ENCODE data around the gene CRX.

CRX gene

GRCh38 chr19:47832723-47833122 lies 11.0 kb downstream of the CRX start:
- in situ Hi-C loops (cut with HindIII; ENCODE audit: low pct_ligation_motif_present, low sequenced_read_pairs), result no loop called here
- DNase-seq, result no peak
- Histone ChIP-seq H3K27ac (no peak overlapping the region), H3K27me3 (replicated peaks) (no peaks in the 10 kb centered on the region), H3K4me3 (ENCODE audit: low read depth, low read length) (no peak overlapping the region), H3K36me3 (replicated peaks) (no peaks in the 10 kb centered on the region)
- TF ChIP-seq, protein P1, sequence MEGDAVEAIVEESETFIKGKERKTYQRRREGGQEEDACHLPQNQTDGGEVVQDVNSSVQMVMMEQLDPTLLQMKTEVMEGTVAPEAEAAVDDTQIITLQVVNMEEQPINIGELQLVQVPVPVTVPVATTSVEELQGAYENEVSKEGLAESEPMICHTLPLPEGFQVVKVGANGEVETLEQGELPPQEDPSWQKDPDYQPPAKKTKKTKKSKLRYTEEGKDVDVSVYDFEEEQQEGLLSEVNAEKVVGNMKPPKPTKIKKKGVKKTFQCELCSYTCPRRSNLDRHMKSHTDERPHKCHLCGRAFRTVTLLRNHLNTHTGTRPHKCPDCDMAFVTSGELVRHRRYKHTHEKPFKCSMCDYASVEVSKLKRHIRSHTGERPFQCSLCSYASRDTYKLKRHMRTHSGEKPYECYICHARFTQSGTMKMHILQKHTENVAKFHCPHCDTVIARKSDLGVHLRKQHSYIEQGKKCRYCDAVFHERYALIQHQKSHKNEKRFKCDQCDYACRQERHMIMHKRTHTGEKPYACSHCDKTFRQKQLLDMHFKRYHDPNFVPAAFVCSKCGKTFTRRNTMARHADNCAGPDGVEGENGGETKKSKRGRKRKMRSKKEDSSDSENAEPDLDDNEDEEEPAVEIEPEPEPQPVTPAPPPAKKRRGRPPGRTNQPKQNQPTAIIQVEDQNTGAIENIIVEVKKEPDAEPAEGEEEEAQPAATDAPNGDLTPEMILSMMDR (IDR thresholded peaks at IDR 0.05; ENCODE audit: low read depth, low read length, missing control alignments), result no peak

GRCh38 chr19:47836038-47836437 lies 14.3 kb downstream of the CRX start:
- no peak for DNase-seq
- TF ChIP-seq, protein P1 (IDR thresholded peaks at IDR 0.05; ENCODE audit: low read depth, low read length, missing control alignments), result no peak
- H3K4me3 ChIP-seq (ENCODE audit: low read depth, low read length), result no peak overlapping the region
- H3K27ac ChIP-seq, result no peak overlapping the region
- H3K27me3 ChIP-seq (replicated peaks), result no peaks in the 10 kb centered on the region
- no peaks in the 10 kb centered on the region for H3K36me3 ChIP-seq (replicated peaks)
- in situ Hi-C loops (cut with HindIII; ENCODE audit: low pct_ligation_motif_present, low sequenced_read_pairs), result no loop called here

DNA sequence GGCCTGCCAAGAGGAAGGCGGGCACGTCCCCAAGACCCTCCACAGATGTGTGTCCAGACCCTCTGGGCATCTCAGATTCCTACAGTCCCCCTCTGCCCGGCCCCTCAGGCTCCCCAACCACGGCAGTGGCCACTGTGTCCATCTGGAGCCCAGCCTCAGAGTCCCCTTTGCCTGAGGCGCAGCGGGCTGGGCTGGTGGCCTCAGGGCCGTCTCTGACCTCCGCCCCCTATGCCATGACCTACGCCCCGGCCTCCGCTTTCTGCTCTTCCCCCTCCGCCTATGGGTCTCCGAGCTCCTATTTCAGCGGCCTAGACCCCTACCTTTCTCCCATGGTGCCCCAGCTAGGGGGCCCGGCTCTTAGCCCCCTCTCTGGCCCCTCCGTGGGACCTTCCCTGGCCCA lies 17.7 kb downstream of the CRX start:
- Histone ChIP-seq H3K27ac (no peak overlapping the region), H3K36me3 (replicated peaks) (no peaks in the 10 kb centered on the region), H3K4me3 (ENCODE audit: low read depth, low read length) (no peak overlapping the region), H3K27me3 (replicated peaks) (no peaks in the 10 kb centered on the region)
- TF ChIP-seq, protein P1 (IDR thresholded peaks at IDR 0.05; ENCODE audit: low read depth, low read length, missing control alignments), result no peak
- in situ Hi-C loops (cut with HindIII; ENCODE audit: low pct_ligation_motif_present, low sequenced_read_pairs), result no loop called here
- no peak for DNase-seq

- Histone ChIP-seq H3K27ac (no peak overlapping the region), H3K27me3 (replicated peaks) (no peaks in the 10 kb centered on the region), H3K36me3 (replicated peaks) (no peaks in the 10 kb centered on the region), H3K4me3 (ENCODE audit: low read depth, low read length) (no peak overlapping the region)
- DNase-seq, result no peak
- in situ Hi-C loops (cut with HindIII; ENCODE audit: low pct_ligation_motif_present, low sequenced_read_pairs), result no loop called here
- TF ChIP-seq, protein P1 (IDR thresholded peaks at IDR 0.05; ENCODE audit: low read depth, low read length, missing control alignments), result no peak
These were observed 18.2 kb downstream of the CRX start for GRCh38 chr19:47839913-47840312.

DNA sequence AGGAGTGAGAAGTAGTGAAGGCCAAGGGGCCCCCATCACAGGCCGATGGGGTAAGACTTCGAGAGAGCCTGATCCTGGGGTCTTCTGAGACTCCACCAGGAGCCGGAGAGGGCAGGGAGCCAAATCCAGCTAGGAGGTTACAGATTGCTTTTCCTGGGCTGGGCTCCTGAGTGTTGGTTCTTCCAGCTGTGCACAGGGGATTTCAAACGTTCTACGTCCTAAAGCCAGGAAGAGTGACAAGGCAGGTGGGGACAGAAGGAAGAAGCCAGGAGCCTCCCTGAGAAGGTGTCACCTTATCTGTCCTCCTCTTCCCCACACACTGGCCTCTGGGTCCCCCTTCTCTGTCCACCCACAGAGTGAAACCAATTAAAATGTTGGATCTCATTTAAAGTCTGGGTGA lies 21.2 kb downstream of the CRX start:
- Histone ChIP-seq H3K27me3 (replicated peaks) (no peaks in the 10 kb centered on the region), H3K36me3 (replicated peaks) (no peaks in the 10 kb centered on the region), H3K4me3 (ENCODE audit: low read depth, low read length) (no peak overlapping the region), H3K27ac (no peak overlapping the region)
- TF ChIP-seq, protein P1 (IDR thresholded peaks at IDR 0.05; ENCODE audit: low read depth, low read length, missing control alignments), result no peak
- in situ Hi-C loops (cut with HindIII; ENCODE audit: low pct_ligation_motif_present, low sequenced_read_pairs), result no loop called here
- no peak for DNase-seq

DNA sequence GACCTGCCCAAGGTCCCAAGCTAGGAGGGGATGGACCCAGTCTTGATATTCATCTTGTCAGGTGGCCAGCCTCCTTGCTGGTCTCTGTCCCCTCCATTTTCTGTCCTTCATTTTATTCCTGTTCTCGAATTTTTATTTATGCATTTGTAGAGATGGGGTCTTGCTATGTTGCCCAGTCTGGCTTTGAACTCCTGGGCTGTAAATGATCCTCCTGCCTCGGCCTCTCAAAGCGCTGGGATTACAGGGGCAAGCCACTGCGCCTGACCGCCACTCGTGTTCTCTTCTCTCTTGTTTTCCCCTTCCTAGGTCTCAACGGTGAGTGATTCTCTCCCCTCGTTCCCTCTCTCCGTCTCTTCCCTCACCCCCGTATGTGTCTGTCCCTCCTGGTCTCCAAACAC lies 26.7 kb downstream of the CRX start:
- H3K27me3 ChIP-seq (replicated peaks), result no peaks in the 10 kb centered on the region
- DNase-seq, result no peak
- H3K27ac ChIP-seq, result no peak overlapping the region
- in situ Hi-C loops (cut with HindIII; ENCODE audit: low pct_ligation_motif_present, low sequenced_read_pairs), result no loop called here
- no peaks in the 10 kb centered on the region for H3K36me3 ChIP-seq (replicated peaks)
- TF ChIP-seq, protein P1 (IDR thresholded peaks at IDR 0.05; ENCODE audit: low read depth, low read length, missing control alignments), result no peak
- H3K4me3 ChIP-seq (ENCODE audit: low read depth, low read length), result no peak overlapping the region

Data from brain microvascular endothelial cell (primary cell).